ENCODE results near the gene CDK9. TPM values are rescaled to one million over a fixed set of nuclear protein-coding genes. Genes with fewer than 3 reads are reported as not detected.
"Not testable (repeated sequence)": the region's sequence is repeated elsewhere in the genome, so short reads cannot be mapped to it uniquely, and the experiment has no call there.

The CDK9 gene
- polyA plus RNA-seq, 3 donors: 24.9 to 139 (median 26.4) TPM

GRCh38 chr9:127755061-127756060, 30.5 kb upstream of the CDK9 start:
- Histone ChIP-seq H3K9ac (ENCODE audit: insufficient read depth, low read length, poor library complexity, severe bottlenecking) (no peak overlapping the region), H3K27ac (ENCODE audit: low read depth in 1 of 2, low read length in 2 of 2) (no peak overlapping the region), H3K9me3 (replicated peaks in 1 of 2; ENCODE audit: control insufficient read depth in 1 of 2, insufficient read depth in 1 of 2, low read length in 2 of 2) (no peaks in the 10 kb centered on the region), H3K4me1 (ENCODE audit: control insufficient read depth in 1 of 2, insufficient read depth in 2 of 2, low read length in 2 of 2) (no peaks in the 10 kb centered on the region), H3K4me3 (replicated peaks in 1 of 3; ENCODE audit: low read depth in 2 of 3, low read length in 3 of 3) (no peak overlapping the region), H3K36me3 (replicated peaks in 1 of 2; ENCODE audit: control insufficient read depth in 1 of 2, insufficient read depth in 2 of 2, low read length in 2 of 2) (peaks cover 60 to 92% of the 10 kb centered on the region in 2 donors), H3K27me3 (ENCODE audit: control insufficient read depth in 2 of 2, insufficient read depth in 2 of 2, low read length in 2 of 2) (no peaks in the 10 kb centered on the region), H4K20me1 (ENCODE audit: insufficient read depth, low read length) (peaks cover 96% of the 10 kb centered on the region), H2AFZ (ENCODE audit: insufficient read depth, low read depth, low read length, poor library complexity, severe bottlenecking) (no peak overlapping the region), H3K4me2 (replicated peaks; ENCODE audit: extremely low read depth, low read length, poor library complexity, severe bottlenecking) (no peak overlapping the region), H3K79me2 (ENCODE audit: insufficient read depth, low read length) (peaks cover 63% of the 10 kb centered on the region)
- Mint-ChIP-seq H3K27ac (no peak overlapping the region), H3K4me3 (no peak overlapping the region), H3K9me3 (no peaks in the 10 kb centered on the region), H3K36me3 (peaks cover 43 to 85% of the 10 kb centered on the region in 2 donors), H3K4me1 (no peaks in the 10 kb centered on the region), H3K27me3 (ENCODE audit: low read depth in 3 of 3) (peaks cover 0 to 1% (median 1%) of the 10 kb centered on the region in 3 donors)
- intact Hi-C loops (cut with micrococcal nuclease): no loop called here
- 97% methylated on average over 51 of the region's 61 CpGs for WGBS (ENCODE audit: insufficient coverage)
- TF ChIP-seq, protein P1, sequence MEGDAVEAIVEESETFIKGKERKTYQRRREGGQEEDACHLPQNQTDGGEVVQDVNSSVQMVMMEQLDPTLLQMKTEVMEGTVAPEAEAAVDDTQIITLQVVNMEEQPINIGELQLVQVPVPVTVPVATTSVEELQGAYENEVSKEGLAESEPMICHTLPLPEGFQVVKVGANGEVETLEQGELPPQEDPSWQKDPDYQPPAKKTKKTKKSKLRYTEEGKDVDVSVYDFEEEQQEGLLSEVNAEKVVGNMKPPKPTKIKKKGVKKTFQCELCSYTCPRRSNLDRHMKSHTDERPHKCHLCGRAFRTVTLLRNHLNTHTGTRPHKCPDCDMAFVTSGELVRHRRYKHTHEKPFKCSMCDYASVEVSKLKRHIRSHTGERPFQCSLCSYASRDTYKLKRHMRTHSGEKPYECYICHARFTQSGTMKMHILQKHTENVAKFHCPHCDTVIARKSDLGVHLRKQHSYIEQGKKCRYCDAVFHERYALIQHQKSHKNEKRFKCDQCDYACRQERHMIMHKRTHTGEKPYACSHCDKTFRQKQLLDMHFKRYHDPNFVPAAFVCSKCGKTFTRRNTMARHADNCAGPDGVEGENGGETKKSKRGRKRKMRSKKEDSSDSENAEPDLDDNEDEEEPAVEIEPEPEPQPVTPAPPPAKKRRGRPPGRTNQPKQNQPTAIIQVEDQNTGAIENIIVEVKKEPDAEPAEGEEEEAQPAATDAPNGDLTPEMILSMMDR (IDR thresholded peaks at IDR 0.05): no peak
- DNase-seq: no peak

DNA sequence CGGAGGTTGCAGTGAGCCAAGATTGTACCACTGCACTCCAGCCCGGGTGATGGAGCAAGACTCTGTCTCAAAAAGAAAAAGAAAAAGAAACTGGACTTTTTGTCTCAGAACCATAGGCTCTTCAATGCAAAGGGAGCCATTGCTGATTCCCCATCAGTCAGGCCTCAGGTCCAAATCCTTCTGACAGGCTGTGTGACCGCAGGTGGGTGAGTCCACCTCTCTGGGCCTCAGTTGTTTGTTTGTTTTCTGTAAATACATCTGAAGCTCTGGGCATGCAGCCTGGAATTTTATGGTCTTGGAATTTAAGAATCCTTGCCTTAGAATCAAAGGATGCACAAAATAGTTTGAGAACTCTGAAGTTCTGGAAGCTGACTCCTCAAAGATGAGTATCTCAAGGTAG, 29.6 kb upstream of the CDK9 start:
- H3K27ac Mint-ChIP-seq: no peak overlapping the region
- H3K27me3 Mint-ChIP-seq (ENCODE audit: low read depth in 3 of 3): peaks cover 0 to 1% (median 1%) of the 10 kb centered on the region in 3 donors
- TF ChIP-seq, protein P1 (IDR thresholded peaks at IDR 0.05): no peak
- peaks cover 41 to 85% of the 10 kb centered on the region in 2 donors for H3K36me3 Mint-ChIP-seq
- H3K79me2 ChIP-seq (ENCODE audit: insufficient read depth, low read length): peaks cover 69% of the 10 kb centered on the region
- peaks cover 96% of the 10 kb centered on the region for H4K20me1 ChIP-seq (ENCODE audit: insufficient read depth, low read length)
- H3K27me3 ChIP-seq (ENCODE audit: control insufficient read depth in 2 of 2, insufficient read depth in 2 of 2, low read length in 2 of 2): no peaks in the 10 kb centered on the region
- no peaks in the 10 kb centered on the region for H3K9me3 ChIP-seq (replicated peaks in 1 of 2; ENCODE audit: control insufficient read depth in 1 of 2, insufficient read depth in 1 of 2, low read length in 2 of 2)
- H3K9me3 Mint-ChIP-seq: no peaks in the 10 kb centered on the region
- intact Hi-C loops (cut with micrococcal nuclease): no loop called here
- H3K27ac ChIP-seq (ENCODE audit: low read depth in 1 of 2, low read length in 2 of 2): no peak overlapping the region
- no peak overlapping the region for H2AFZ ChIP-seq (ENCODE audit: insufficient read depth, low read depth, low read length, poor library complexity, severe bottlenecking)
- no peak for DNase-seq
- H3K4me3 Mint-ChIP-seq: no peak overlapping the region
- 100% methylated on average over 3 of the region's 3 CpGs for WGBS (ENCODE audit: insufficient coverage)
- no peak overlapping the region for H3K4me3 ChIP-seq (replicated peaks in 1 of 3; ENCODE audit: low read depth in 2 of 3, low read length in 3 of 3)
- peaks cover 56 to 92% of the 10 kb centered on the region in 2 donors for H3K36me3 ChIP-seq (replicated peaks in 1 of 2; ENCODE audit: control insufficient read depth in 1 of 2, insufficient read depth in 2 of 2, low read length in 2 of 2)
- H3K4me1 ChIP-seq (ENCODE audit: control insufficient read depth in 1 of 2, insufficient read depth in 2 of 2, low read length in 2 of 2): no peaks in the 10 kb centered on the region
- H3K9ac ChIP-seq (ENCODE audit: insufficient read depth, low read length, poor library complexity, severe bottlenecking): no peak overlapping the region
- H3K4me1 Mint-ChIP-seq: no peaks in the 10 kb centered on the region
- H3K4me2 ChIP-seq (replicated peaks; ENCODE audit: extremely low read depth, low read length, poor library complexity, severe bottlenecking): no peak overlapping the region

DNA sequence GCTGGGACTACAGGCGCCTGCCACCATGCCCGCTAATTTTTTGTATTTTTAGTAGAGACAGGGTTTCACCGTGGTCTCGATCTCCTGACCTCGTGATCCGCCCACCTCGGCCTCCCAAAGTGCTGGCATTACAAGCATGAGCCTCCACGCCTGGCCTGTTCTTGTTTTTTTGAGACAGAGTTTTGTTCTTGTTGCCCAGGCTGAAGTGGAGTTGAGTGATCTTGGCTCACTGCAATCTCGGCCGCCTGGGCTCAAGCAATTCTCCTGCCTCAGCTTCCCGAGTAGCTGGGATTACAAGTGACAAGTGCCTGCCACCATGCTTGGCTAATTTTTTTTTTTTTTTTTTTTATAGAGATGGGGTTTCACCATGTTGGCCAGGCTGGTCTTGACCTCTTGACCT, 29.1 kb upstream of the CDK9 start:
- H3K4me3 ChIP-seq (replicated peaks in 1 of 3; ENCODE audit: low read depth in 2 of 3, low read length in 3 of 3); H3K4me3 Mint-ChIP-seq; H3K4me1 Mint-ChIP-seq; intact Hi-C loops (cut with micrococcal nuclease); H3K27me3 Mint-ChIP-seq (ENCODE audit: low read depth in 3 of 3); H2AFZ ChIP-seq (ENCODE audit: insufficient read depth, low read depth, low read length, poor library complexity, severe bottlenecking); H3K27me3 ChIP-seq (ENCODE audit: control insufficient read depth in 2 of 2, insufficient read depth in 2 of 2, low read length in 2 of 2); H3K9me3 ChIP-seq (replicated peaks in 1 of 2; ENCODE audit: control insufficient read depth in 1 of 2, insufficient read depth in 1 of 2, low read length in 2 of 2); H3K4me1 ChIP-seq (ENCODE audit: control insufficient read depth in 1 of 2, insufficient read depth in 2 of 2, low read length in 2 of 2); H3K9me3 Mint-ChIP-seq; DNase-seq; H3K27ac ChIP-seq (ENCODE audit: low read depth in 1 of 2, low read length in 2 of 2); H3K9ac ChIP-seq (ENCODE audit: insufficient read depth, low read length, poor library complexity, severe bottlenecking); H3K4me2 ChIP-seq (replicated peaks; ENCODE audit: extremely low read depth, low read length, poor library complexity, severe bottlenecking): not testable (repeated sequence)
- Mint-ChIP-seq H3K27ac (peak overlapping the region in 1 of 7 donors; percentile 15), H3K36me3 (peaks cover 37 to 85% of the 10 kb centered on the region in 2 donors)
- Histone ChIP-seq H3K36me3 (replicated peaks in 1 of 2; ENCODE audit: control insufficient read depth in 1 of 2, insufficient read depth in 2 of 2, low read length in 2 of 2) (peaks cover 56 to 92% of the 10 kb centered on the region in 2 donors), H4K20me1 (ENCODE audit: insufficient read depth, low read length) (peaks cover 96% of the 10 kb centered on the region), H3K79me2 (ENCODE audit: insufficient read depth, low read length) (peaks cover 70% of the 10 kb centered on the region)
- 93% methylated on average over 8 of the region's 11 CpGs for WGBS (ENCODE audit: insufficient coverage)
